ENCODE results near the gene CRYL1. TPM values are rescaled to one million over a fixed set of nuclear protein-coding genes. Genes with fewer than 3 reads are reported as not detected.

CRYL1 gene
- polyA plus RNA-seq, 1 donor = 171 TPM

DNA sequence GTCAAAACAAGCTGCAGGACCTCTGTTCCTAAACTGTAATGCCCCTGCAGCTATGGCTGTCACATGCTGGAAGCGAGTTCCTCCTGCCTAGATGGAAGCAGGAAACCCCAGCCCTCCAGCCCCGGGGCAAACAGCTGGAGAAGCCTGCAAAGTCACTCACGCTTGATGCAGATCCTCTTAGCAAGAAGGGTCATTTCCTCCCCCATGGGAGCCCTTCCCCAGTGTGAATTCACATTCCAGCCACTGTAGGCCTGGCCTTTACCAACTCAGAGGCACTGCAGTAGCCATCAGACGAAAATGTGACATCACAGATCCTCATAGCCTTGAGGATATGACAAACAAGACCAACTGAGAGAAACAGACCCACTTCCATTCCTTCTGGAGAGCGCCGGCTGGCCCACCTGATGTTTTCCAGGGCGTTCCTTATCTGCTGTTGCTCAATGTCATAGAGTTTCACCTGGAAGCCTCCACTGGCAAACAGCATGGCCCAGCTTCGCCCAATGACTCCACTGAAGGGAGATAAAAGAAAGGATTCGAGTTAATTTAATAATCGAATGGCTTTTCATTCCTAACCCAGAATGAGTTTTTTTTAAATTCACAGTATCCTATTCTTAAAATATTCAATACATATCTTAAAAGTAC, 13.5 kb downstream of the CRYL1 start:
- Histone ChIP-seq H3K9me3 (ENCODE audit: control insufficient read depth, low read depth, low read length) (no peaks in the 10 kb centered on the region), H3K4me3 (ENCODE audit: low read length) (no peak overlapping the region), H3K36me3 (ENCODE audit: control insufficient read depth, insufficient read depth, low read length) (peaks cover 54% of the 10 kb centered on the region), H3K27ac (ENCODE audit: low read length) (peak overlapping the region; percentile 33), H3K4me1 (ENCODE audit: control insufficient read depth, insufficient read depth, low read length) (no peaks in the 10 kb centered on the region), H3K27me3 (ENCODE audit: control insufficient read depth, insufficient read depth, low read length) (no peaks in the 10 kb centered on the region)
- no peak for DNase-seq
- WGBS (ENCODE audit: insufficient coverage, low lambda C conversion rate) = 80% methylated on average over 1 of the region's 10 CpGs

DNA sequence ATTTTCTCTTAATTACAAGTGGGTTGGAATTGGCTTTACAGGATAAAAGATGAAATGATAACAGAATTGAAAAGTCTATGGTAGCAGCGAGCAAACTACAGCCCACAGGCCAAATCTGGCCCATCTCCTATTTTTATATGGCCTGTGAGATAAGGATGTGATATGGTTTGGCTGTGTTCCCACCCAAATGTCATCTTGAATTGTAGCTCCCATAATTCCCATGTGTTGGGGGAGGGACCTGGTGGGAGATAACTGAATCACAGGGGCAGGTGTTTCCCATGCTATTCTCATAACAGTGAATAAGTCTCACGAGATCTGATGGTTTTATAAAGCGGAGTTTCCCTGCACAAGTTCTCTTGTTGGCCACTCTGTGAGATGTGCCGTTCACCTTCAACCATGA, 19.0 kb downstream of the CRYL1 start:
- DNase-seq = no peak
- Histone ChIP-seq H3K27ac (ENCODE audit: low read length) (no peak overlapping the region), H3K9me3 (ENCODE audit: control insufficient read depth, low read depth, low read length) (peaks cover 5% of the 10 kb centered on the region), H3K4me3 (ENCODE audit: low read length) (no peak overlapping the region), H3K27me3 (ENCODE audit: control insufficient read depth, insufficient read depth, low read length) (no peaks in the 10 kb centered on the region), H3K4me1 (ENCODE audit: control insufficient read depth, insufficient read depth, low read length) (no peaks in the 10 kb centered on the region), H3K36me3 (ENCODE audit: control insufficient read depth, insufficient read depth, low read length) (peaks cover 56% of the 10 kb centered on the region)
- no CpG with 5 or more reads among the region's 4 CpGs for WGBS (ENCODE audit: insufficient coverage, low lambda C conversion rate)

DNA sequence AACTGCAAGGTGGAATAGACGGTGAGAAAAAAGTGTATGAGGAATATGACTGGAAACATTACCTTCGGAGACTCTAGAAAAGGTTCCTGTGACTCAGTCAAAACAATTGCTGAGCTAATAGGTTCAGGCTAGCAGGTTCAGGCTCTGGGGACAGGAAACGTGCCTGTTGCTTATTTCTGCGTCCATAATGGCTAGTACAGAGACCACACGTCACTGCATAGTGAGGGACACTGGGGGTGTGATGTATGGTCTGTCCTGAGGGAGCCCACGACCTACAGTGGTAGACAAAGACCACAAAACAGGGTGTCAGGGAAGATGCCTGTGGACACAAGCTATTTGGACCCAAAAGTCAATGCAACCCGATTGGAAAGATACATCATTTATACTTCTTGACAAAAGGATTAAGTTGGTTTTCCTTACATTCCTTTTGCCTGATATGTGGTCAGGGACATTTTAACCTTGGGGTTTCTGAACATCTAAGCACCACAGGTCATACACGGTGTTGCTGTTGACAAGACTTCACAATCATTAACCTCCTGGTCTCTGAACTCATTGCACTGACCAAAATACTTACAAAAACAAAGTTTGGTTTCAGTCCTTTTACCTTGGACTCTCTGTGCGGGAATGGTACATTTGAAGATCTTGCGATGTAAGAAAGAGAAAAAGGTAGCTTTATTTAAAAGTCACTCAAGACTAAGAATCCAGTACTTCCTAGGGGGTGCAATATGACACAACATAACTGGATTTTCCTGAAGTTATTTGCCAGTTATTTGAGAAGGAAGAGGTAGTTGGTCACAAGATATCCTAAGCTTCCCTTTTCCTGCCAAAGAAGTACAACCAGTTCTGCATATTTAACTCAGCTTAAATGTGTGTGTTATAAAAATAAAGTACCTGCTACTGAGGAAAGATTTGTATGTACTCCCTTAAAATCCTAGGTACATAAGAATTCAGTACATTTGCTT, 20.0 kb downstream of the CRYL1 start:
- H3K27ac ChIP-seq (ENCODE audit: low read length) = no peak overlapping the region

DNA sequence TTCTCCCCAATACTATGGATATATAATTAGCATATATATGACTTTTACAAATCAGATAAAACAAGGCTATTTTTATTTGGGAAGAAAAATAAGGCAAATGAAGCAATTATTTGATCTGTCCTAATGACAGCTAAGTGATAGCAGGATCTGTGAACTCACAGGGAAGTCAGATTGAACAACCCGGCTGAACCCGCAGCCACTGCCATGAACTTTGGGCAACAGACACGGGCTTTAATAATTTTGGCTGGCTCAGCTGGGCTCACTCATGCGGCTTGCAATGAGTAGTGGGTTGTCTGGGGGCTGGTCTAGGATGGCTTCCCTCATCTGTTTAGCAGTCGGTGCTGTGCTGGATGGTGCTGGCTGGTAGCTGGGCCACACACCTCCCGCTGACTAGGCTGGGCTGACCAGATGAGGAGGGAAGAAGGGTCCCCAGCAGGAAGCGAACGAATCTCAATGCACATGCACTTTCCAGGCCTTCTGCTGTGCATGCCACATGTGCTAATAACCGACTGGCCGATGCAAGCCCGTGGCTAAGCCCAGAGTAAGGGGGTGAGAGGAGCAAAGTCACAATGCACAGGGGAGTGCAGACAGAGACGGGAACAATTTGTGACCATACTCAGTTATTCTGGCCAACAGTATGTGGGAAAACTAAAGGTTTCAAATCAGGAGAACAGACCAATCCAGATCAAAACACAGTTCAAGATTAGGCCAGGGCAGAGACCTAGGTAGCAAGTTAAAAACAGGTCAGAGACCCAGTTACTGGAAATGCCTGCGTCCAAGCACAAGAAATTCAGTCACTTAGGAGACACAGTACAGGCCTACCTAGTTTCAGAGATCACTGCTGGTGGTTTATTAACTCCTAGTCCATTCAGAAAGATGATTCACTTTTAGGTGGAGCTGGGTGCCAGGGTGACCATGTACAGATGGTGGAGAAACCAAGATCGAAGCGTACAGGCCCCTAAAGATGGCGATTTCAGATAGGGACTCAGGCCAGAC, 22.3 kb downstream of the CRYL1 start:
- no peak overlapping the region for H3K4me3 ChIP-seq (ENCODE audit: low read length)
- no CpG with 5 or more reads among the region's 16 CpGs for WGBS (ENCODE audit: insufficient coverage, low lambda C conversion rate)
- H3K4me1 ChIP-seq (ENCODE audit: control insufficient read depth, insufficient read depth, low read length) = no peaks in the 10 kb centered on the region
- DNase-seq = no peak
- peaks cover 46% of the 10 kb centered on the region for H3K36me3 ChIP-seq (ENCODE audit: control insufficient read depth, insufficient read depth, low read length)
- no peak overlapping the region for H3K27ac ChIP-seq (ENCODE audit: low read length)
- peaks cover 5% of the 10 kb centered on the region for H3K9me3 ChIP-seq (ENCODE audit: control insufficient read depth, low read depth, low read length)
- H3K27me3 ChIP-seq (ENCODE audit: control insufficient read depth, insufficient read depth, low read length) = no peaks in the 10 kb centered on the region

More for the DNA sequence above, 20.0 kb downstream of the CRYL1 start:
- H3K4me1 ChIP-seq (ENCODE audit: control insufficient read depth, insufficient read depth, low read length) = no peaks in the 10 kb centered on the region
- peaks cover 5% of the 10 kb centered on the region for H3K9me3 ChIP-seq (ENCODE audit: control insufficient read depth, low read depth, low read length)
- no peaks in the 10 kb centered on the region for H3K27me3 ChIP-seq (ENCODE audit: control insufficient read depth, insufficient read depth, low read length)
- no peak for DNase-seq
- no peak overlapping the region for H3K4me3 ChIP-seq (ENCODE audit: low read length)
- 93% methylated on average over 2 of the region's 10 CpGs for WGBS (ENCODE audit: insufficient coverage, low lambda C conversion rate)
- H3K36me3 ChIP-seq (ENCODE audit: control insufficient read depth, insufficient read depth, low read length) = peaks cover 57% of the 10 kb centered on the region

DNA sequence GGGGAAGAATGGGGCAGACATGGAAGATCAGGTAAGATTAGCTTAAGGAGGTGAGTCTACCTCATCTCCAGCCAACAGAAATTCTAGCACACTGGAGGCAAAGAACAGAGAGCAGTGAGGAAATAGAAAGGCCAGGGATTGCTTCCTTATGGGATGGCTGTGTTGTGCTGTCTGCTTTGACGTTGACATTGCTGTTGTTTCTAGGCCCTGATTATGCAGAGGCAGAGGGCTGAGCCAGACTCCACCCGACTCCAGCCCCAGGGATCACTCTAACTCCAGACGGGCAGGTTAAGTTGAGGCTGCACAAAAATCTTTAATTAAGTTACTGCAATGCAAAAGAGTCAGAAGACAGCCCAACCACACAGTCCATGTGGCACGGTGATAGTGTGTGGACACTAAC, 24.1 kb downstream of the CRYL1 start:
- H3K27me3 ChIP-seq (ENCODE audit: control insufficient read depth, insufficient read depth, low read length) = no peaks in the 10 kb centered on the region
- no peak overlapping the region for H3K4me3 ChIP-seq (ENCODE audit: low read length)
- no peak for DNase-seq
- no peak overlapping the region for H3K27ac ChIP-seq (ENCODE audit: low read length)
- H3K4me1 ChIP-seq (ENCODE audit: control insufficient read depth, insufficient read depth, low read length) = no peaks in the 10 kb centered on the region
- no CpG with 5 or more reads among the region's 4 CpGs for WGBS (ENCODE audit: insufficient coverage, low lambda C conversion rate)
- H3K36me3 ChIP-seq (ENCODE audit: control insufficient read depth, insufficient read depth, low read length) = peaks cover 34% of the 10 kb centered on the region
- H3K9me3 ChIP-seq (ENCODE audit: control insufficient read depth, low read depth, low read length) = peaks cover 5% of the 10 kb centered on the region

DNA sequence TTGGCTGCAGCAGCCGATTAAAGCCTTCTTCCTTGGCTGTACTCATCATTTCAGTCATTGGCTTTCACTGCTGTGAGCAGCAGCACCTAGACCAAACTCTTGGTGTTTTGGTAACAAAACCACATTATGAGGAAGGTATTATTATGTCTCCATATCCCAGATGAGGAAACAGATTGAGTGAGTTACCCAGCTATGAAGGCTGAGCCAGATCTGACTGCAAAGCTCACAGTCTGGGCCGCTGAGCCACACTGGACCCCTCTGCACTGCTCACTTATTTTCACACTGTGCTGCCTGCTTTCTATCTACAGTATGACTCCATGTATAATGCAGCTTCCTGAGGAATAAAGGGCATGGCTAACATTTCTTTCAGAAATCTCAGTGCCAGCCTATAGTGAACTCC, 24.5 kb downstream of the CRYL1 start:
- Histone ChIP-seq H3K9me3 (ENCODE audit: control insufficient read depth, low read depth, low read length) (peaks cover 5% of the 10 kb centered on the region), H3K4me1 (ENCODE audit: control insufficient read depth, insufficient read depth, low read length) (no peaks in the 10 kb centered on the region), H3K36me3 (ENCODE audit: control insufficient read depth, insufficient read depth, low read length) (peaks cover 34% of the 10 kb centered on the region), H3K27ac (ENCODE audit: low read length) (no peak overlapping the region), H3K27me3 (ENCODE audit: control insufficient read depth, insufficient read depth, low read length) (no peaks in the 10 kb centered on the region), H3K4me3 (ENCODE audit: low read length) (no peak overlapping the region)
- WGBS (ENCODE audit: insufficient coverage, low lambda C conversion rate) = no CpG with 5 or more reads among the region's 2 CpGs
- DNase-seq = no peak

DNA sequence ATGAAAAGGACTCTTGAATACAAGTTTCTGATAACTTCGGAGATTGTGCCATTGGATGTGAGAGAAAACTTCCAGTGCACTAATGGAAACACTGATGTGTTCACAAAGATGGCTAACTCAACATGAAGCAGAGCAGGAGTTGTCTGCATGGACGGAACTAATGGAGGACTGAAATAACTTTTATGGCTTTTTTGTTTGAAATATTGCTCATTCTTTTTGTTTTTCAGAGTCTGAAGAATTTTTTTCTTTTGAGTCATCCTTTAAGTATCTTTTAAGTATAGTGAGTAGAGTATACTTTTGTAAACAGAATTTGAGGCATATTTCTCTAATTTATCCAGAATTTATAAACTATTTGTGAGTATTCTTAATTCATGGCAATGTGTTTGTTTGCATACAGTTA, 25.7 kb downstream of the CRYL1 start:
- peaks cover 5% of the 10 kb centered on the region for H3K9me3 ChIP-seq (ENCODE audit: control insufficient read depth, low read depth, low read length)
- DNase-seq = no peak
- WGBS (ENCODE audit: insufficient coverage, low lambda C conversion rate) = 80% methylated on average over 1 of the region's 2 CpGs
- H3K4me1 ChIP-seq (ENCODE audit: control insufficient read depth, insufficient read depth, low read length) = peaks cover 2% of the 10 kb centered on the region
- no peak overlapping the region for H3K4me3 ChIP-seq (ENCODE audit: low read length)
- no peaks in the 10 kb centered on the region for H3K27me3 ChIP-seq (ENCODE audit: control insufficient read depth, insufficient read depth, low read length)
- peaks cover 31% of the 10 kb centered on the region for H3K36me3 ChIP-seq (ENCODE audit: control insufficient read depth, insufficient read depth, low read length)
- no peak overlapping the region for H3K27ac ChIP-seq (ENCODE audit: low read length)

DNA sequence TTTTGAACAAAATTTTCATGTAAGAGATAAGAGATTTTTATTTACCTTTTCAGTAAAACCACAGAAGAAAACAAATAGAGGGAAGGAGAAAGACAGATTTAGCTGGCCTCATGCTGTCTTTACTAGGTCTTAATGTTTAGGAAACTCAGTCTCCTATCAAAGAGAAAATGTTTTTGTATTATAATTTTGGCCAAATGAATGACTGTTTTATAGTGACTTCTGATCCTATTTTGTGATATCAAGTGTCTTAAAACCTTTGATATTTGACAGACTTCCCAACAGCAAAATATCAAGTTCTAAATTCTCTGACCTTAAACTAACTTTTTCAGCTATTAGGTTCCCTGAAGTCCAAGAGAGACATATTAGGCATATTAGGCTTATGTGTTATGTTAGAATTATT, 27.0 kb downstream of the CRYL1 start:
- DNase-seq = no peak
- H3K9me3 ChIP-seq (ENCODE audit: control insufficient read depth, low read depth, low read length) = peaks cover 5% of the 10 kb centered on the region
- H3K4me1 ChIP-seq (ENCODE audit: control insufficient read depth, insufficient read depth, low read length) = peaks cover 2% of the 10 kb centered on the region
- no peak overlapping the region for H3K4me3 ChIP-seq (ENCODE audit: low read length)
- peaks cover 24% of the 10 kb centered on the region for H3K36me3 ChIP-seq (ENCODE audit: control insufficient read depth, insufficient read depth, low read length)
- no peaks in the 10 kb centered on the region for H3K27me3 ChIP-seq (ENCODE audit: control insufficient read depth, insufficient read depth, low read length)
- H3K27ac ChIP-seq (ENCODE audit: low read length) = no peak overlapping the region

DNA sequence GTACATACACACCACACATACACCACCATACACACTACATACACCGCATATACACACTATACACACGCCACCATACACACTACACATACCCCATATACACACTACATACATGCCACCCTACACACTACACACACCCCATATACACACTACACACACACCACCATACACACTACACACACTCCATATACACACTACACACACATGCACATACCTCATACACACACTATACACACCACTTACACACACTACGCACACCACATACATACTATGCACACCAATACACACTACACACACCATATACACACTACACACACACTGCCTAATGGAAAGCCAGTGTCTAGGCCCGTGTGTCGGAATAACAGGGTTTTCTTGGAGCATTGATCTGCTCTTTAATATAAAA, 27.5 kb downstream of the CRYL1 start:
- Histone ChIP-seq H3K27ac (ENCODE audit: low read length) (no peak overlapping the region), H3K36me3 (ENCODE audit: control insufficient read depth, insufficient read depth, low read length) (peaks cover 21% of the 10 kb centered on the region), H3K4me1 (ENCODE audit: control insufficient read depth, insufficient read depth, low read length) (peaks cover 2% of the 10 kb centered on the region), H3K4me3 (ENCODE audit: low read length) (no peak overlapping the region), H3K27me3 (ENCODE audit: control insufficient read depth, insufficient read depth, low read length) (no peaks in the 10 kb centered on the region), H3K9me3 (ENCODE audit: control insufficient read depth, low read depth, low read length) (peaks cover 5% of the 10 kb centered on the region)
- WGBS (ENCODE audit: insufficient coverage, low lambda C conversion rate) = no CpG with 5 or more reads among the region's 5 CpGs
- no peak for DNase-seq

Data from large intestine (tissue), 3 donors.